Activated B cell treated with CpG ODN at 0.5 μM for 24 hours (primary cell): Measurements from ENCODE around the gene KDM6A. TPM values are rescaled to one million over a fixed set of nuclear protein-coding genes. Genes with fewer than 3 reads are reported as not detected.
A peak's percentile ranks its signal among the peaks of the same experiment; 100 is the strongest.
"Not testable (repeated sequence)": the region's sequence is repeated elsewhere in the genome, so short reads cannot be mapped to it uniquely, and the experiment has no call there.

ENCODE experiments used
- ATAC-seq: fragments of 200-7000 bp; cut with Tn5 transposase; one replicate; pipeline ENCODE4 v1.10.0; 2021; ENCODE audit warnings: low read depth, mild to moderate bottlenecking, moderate library complexity
- CTCF ChIA-PET: fragments of 350-600 bp; sonication (Branson Sonifier 250); formaldehyde crosslinking; loops from one replicate; lab custom pipeline; 2021; ENCODE audit warnings: antibody characterized with exemption; lab: Charles Lee
- POLR2A ChIA-PET: fragments of 350-600 bp; sonication (Branson Sonifier 250); formaldehyde crosslinking; loops from one replicate; lab custom pipeline; 2021; ENCODE audit warnings: antibody characterized with exemption; lab: Charles Lee
- DNase-seq: peaks from one replicate; pipeline ENCODE4 v3.0.0; 2022
- H3K27ac Mint-ChIP-seq: one replicate; pipeline ENCODE4 v1.8.0; 2020; ENCODE audit warnings: mixed read lengths
- H3K27me3 Mint-ChIP-seq: one replicate; pipeline ENCODE4 v1.8.0; 2021; ENCODE audit warnings: mixed read lengths
- H3K36me3 Mint-ChIP-seq: one replicate; pipeline ENCODE4 v1.8.0; 2021; ENCODE audit warnings: low read depth, mixed read lengths
- H3K4me1 Mint-ChIP-seq: one replicate; pipeline ENCODE4 v1.8.0; 2021; ENCODE audit warnings: mixed read lengths
- H3K4me3 Mint-ChIP-seq: one replicate; pipeline ENCODE4 v1.8.0; 2020; ENCODE audit warnings: mild to moderate bottlenecking, mixed read lengths
- H3K9me3 Mint-ChIP-seq: one replicate; pipeline ENCODE4 v1.8.0; 2020; ENCODE audit warnings: mixed read lengths
- CTCF ChIP-seq: fragments of 200-600 bp; IDR thresholded peaks from one replicate; pipeline ENCODE4 v1.8.0; 2022; ENCODE audit warnings: antibody characterized with exemption, mild to moderate bottlenecking
- intact Hi-C: fragments of 100-400 bp; cut with micrococcal nuclease; formaldehyde crosslinking; loops from one replicate; pipeline ENCODE4 v1.15.1; 2024
- total RNA-seq: library from RNA; stranded (reverse); gene quantifications from 2 replicates; pipeline ENCODE4 v1.2.3, GENCODE V29; 2022

KDM6A gene
- total RNA-seq, 1 donor from 2014 or later: 36.0 TPM

GRCh38 chrX:44884944-44885343, 12.0 kb downstream of the KDM6A start:
- no peaks in the 10 kb centered on the region for H3K27me3 Mint-ChIP-seq
- no peak for TF ChIP-seq CTCF
- ChIA-PET CTCF (no interaction called here), POLR2A (no interaction called here)
- peaks cover 53% of the 10 kb centered on the region for H3K4me1 Mint-ChIP-seq
- H3K36me3 Mint-ChIP-seq: peaks cover 4% of the 10 kb centered on the region
- ATAC-seq: no peak
- H3K27ac Mint-ChIP-seq: no peak overlapping the region
- no peaks in the 10 kb centered on the region for H3K9me3 Mint-ChIP-seq
- intact Hi-C loops: no loop called here
- no peak for DNase-seq
- H3K4me3 Mint-ChIP-seq: no peak overlapping the region

- H3K9me3 Mint-ChIP-seq: no peaks in the 10 kb centered on the region
- no peak for ATAC-seq
- ChIA-PET POLR2A (no interaction called here), CTCF (no interaction called here)
- no peak for DNase-seq
- H3K36me3 Mint-ChIP-seq: no peaks in the 10 kb centered on the region
- TF ChIP-seq CTCF: no peak
- H3K4me3 Mint-ChIP-seq: peak overlapping the region; percentile 38
- H3K27me3 Mint-ChIP-seq: no peaks in the 10 kb centered on the region
- peak overlapping the region; percentile 66 for H3K27ac Mint-ChIP-seq
- intact Hi-C loops: no loop called here
- H3K4me1 Mint-ChIP-seq: peaks cover 56% of the 10 kb centered on the region
Measured at GRCh38 chrX:44889824-44890223, 16.8 kb downstream of the KDM6A start.

- Mint-ChIP-seq H3K36me3 (no peaks in the 10 kb centered on the region), H3K4me3 (no peak overlapping the region), H3K4me1 (peaks cover 52% of the 10 kb centered on the region), H3K27ac (peak overlapping the region; percentile 66), H3K9me3 (no peaks in the 10 kb centered on the region), H3K27me3 (no peaks in the 10 kb centered on the region)
- CTCF ChIA-PET: no interaction called here
- intact Hi-C loops: no loop called here
- POLR2A ChIA-PET: no interaction called here
- TF ChIP-seq CTCF: no peak
- ATAC-seq: no peak
- no peak for DNase-seq
Measured at GRCh38 chrX:44890247-44890646, 17.3 kb downstream of the KDM6A start.

GRCh38 chrX:44890687-44891086, 17.7 kb downstream of the KDM6A start:
- ATAC-seq, H3K4me3 Mint-ChIP-seq, CTCF ChIA-PET, H3K27ac Mint-ChIP-seq, DNase-seq, H3K27me3 Mint-ChIP-seq, H3K9me3 Mint-ChIP-seq, intact Hi-C loops, H3K36me3 Mint-ChIP-seq: not testable (repeated sequence)
- peaks cover 54% of the 10 kb centered on the region for H3K4me1 Mint-ChIP-seq
- POLR2A ChIA-PET: interaction anchor here (0.6 kb wide), 1 partner anchor 154 kb away, joined by 4 read pairs; no protein-coding TSS in a partner anchor

- intact Hi-C loops: no loop called here
- CTCF ChIA-PET: no interaction called here
- H3K27ac Mint-ChIP-seq: no peak overlapping the region
- no peak for ATAC-seq
- peaks cover 52% of the 10 kb centered on the region for H3K4me1 Mint-ChIP-seq
- H3K4me3 Mint-ChIP-seq: no peak overlapping the region
- TF ChIP-seq CTCF: no peak
- H3K27me3 Mint-ChIP-seq: no peaks in the 10 kb centered on the region
- no peak for DNase-seq
- peaks cover 3% of the 10 kb centered on the region for H3K36me3 Mint-ChIP-seq
- peaks cover 2% of the 10 kb centered on the region for H3K9me3 Mint-ChIP-seq
- POLR2A ChIA-PET: no interaction called here
Measured at GRCh38 chrX:44891642-44892041, 18.7 kb downstream of the KDM6A start.

GRCh38 chrX:44896876-44897186, 23.8 kb downstream of the KDM6A start:
- peaks cover 55% of the 10 kb centered on the region for H3K4me1 Mint-ChIP-seq

More at GRCh38 chrX:44896876-44897186, 23.8 kb downstream of the KDM6A start:
- DNase-seq (no peak), ATAC-seq (no peak)
- TF ChIP-seq CTCF: no peak
- ChIA-PET POLR2A (no interaction called here), CTCF (no interaction called here)
- intact Hi-C loops: no loop called here
- Mint-ChIP-seq H3K27ac (no peak overlapping the region), H3K9me3 (peaks cover 4% of the 10 kb centered on the region), H3K4me3 (no peak overlapping the region), H3K36me3 (peaks cover 3% of the 10 kb centered on the region), H3K27me3 (no peaks in the 10 kb centered on the region)
